ENCODE measurements around the gene CIZ1.
"Not testable (repeated sequence)": the region's sequence is repeated elsewhere in the genome, so short reads cannot be mapped to it uniquely, and the experiment has no call there.

The CIZ1 gene

DNA sequence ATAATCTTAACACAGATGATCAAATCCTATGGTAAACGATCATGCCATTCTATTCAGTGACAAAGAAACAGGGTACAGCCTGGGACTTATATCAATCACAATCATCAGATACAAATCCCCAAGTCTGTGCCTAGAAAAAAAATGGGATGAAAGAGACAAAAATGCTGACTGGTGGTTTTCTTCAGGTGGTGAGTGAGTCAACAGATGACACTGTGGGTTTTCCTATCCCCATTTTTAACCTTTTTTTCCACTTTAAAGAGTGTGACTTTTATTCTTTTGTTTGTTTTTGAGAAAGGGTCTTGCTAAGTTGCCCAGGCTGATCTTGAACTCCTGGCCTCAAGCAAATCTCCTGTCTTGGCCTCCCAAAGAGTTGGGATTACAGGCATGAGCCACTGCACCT, 3.2 kb downstream of the CIZ1 start:
- no peak for DNase-seq

- DNase-seq = no peak
Observed at GRCh38 chr9:128187361-128187760, 4.0 kb downstream of the CIZ1 start.

- DNase-seq = no peak
Observed at GRCh38 chr9:128185979-128186965, 5.1 kb downstream of the CIZ1 start.

DNA sequence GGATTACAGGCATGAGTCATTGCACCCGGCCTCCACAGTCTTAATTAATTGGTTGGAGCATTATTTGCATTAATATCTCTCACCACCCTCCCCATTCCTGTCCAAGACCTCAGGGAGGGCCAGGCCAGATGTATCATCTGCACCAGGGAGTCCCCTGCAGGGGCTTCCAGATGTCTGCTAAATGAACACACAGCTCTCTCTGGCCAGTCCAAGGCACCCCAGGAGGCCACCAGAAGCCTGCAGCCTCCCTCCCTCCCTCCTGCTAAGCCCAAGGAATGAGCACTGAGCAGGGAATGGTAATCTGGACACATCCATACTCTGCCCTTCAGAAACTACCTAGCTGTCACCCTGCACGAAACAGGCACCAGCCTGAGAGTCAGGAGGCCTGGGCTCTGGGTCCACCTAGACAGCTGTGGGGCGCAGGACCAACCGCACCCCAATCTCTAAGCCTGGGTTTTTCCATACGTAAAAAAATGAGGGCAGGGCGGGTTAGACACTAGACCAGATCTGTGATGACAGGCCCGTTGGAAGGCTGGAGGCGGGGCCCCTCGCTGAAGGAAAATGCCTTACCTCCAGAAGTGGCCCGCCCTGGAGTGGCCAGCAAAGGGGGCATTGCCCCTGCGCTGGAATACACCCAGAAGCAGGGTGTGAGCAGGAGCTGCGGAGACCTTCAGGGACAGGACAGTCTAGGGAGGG, 8.3 kb downstream of the CIZ1 start:
- DNase-seq = no peak

GRCh38 chr9:128181480-128181879, 9.9 kb downstream of the CIZ1 start:
- not testable (repeated sequence) for DNase-seq

- no peak for DNase-seq
Observed at GRCh38 chr9:128180447-128180846, 10.9 kb downstream of the CIZ1 start.

DNA sequence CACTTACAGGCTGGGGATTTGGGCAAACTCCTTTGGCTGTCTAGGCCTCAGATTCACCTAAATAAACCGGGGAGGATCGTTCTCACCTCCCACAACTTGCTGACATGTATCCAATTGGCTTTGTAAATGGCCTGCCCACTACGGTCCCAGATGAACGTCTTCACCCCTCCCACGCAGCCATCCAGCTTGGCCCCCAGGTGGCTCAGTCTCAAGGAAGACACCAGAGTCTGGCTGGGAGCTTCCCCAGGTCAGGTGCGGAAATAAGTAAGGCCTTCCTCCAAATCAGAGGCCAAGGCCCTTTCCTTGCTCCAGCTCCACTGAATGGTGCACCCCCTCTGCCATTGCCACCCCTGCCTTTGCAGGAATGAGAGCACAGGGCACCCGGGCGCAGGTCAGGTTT, 11.4 kb downstream of the CIZ1 start:
- DNase-seq = no peak

DNA sequence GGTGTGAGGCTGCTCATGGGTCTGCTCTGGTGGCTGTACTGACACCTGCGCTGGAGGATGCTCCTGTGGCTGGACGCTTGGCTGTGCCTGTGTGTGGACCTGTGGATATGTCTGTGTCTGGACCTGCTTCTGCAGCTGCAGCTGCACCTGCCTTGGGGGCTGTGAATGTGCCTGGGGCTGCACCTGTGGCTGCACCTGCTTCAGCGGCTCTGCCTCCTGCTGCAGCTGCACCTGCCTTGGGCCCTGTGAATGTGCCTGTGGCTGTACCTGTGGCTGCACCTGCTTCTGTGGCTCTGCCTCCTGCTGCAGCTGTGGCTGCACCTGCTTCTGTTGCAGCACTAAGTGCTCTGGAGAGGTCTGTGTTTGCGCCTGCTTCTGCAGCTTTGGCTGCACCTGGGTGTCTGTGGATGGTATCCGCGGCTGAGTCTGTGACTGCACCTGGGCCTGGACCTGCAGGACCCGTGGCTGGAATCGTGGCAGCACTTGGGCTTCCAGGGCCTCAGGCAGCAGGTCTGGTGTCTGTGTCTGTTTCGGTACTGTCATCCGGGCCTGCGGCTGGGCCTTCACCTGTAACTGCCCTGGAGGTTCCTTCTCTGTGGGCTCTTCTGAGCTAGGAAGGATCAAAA, 12.5 kb downstream of the CIZ1 start:
- DNase-seq = no peak

DNA sequence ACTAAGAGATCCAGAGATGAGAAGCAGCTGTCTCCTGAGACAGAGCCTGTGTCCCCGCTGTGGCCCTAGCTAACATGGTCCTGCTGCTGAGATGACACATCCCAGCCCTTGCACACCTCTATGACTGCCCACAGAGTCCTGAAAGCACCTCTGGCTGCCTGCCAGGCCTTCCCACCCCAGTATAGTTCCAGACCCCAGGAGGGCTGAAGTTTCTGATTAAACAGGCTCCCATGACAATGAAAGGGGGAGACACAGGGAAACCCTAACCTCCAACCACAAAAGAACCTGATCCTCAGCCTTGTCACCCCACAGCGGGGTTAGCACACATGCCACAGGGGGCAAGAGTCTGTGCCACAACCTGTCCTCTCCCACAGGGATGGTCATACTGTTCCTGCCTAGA, 15.6 kb downstream of the CIZ1 start:
- peak in 1 of 2 experiments; percentile 17 for DNase-seq

GRCh38 chr9:128175102-128175563, 16.2 kb downstream of the CIZ1 start:
- no peak for DNase-seq

GRCh38 chr9:128174062-128174461, 17.3 kb downstream of the CIZ1 start:
- DNase-seq = no peak

DNA sequence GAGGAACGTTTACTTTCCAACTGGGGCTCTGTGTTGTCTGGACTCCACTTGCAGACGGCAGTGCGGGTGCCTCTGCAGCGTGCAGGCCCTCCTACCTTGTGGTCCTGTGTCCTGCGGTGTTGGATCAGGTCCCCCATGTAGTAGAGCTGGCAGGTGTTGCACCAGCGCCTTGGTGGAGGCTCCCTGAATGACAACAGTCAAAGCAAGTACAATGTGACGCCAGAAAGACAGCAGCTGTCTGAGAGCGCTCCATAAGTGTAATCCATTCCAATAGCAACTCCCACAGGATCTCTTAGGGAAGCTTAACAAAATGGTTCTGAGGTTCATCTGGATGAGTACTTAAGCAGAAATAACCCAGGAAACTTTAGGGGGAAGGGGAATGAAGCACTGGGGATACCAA, 21.4 kb downstream of the CIZ1 start:
- DNase-seq = no peak

DNA sequence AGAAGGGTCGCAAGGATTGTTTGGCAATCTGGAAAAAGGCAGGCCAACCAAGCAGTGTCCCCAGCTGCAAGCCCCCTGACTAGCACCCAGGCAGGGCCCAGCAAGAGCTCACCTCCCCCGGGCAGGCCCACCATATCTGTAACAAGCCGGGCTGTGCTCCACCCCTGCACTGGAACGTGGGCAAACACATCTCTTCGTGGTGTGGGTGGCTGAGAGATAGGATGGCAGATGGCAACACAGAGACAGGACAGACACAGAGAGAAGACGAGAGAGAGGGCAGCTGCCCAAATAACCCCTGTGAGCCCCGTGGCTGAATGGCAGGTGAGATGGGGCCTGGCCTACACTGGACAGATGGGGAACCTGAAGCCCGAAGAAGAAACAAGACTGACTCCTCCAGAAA, 21.9 kb downstream of the CIZ1 start:
- no peak for DNase-seq

- no peak for DNase-seq
Observed at GRCh38 chr9:128168731-128169308, 22.6 kb downstream of the CIZ1 start.

DNA sequence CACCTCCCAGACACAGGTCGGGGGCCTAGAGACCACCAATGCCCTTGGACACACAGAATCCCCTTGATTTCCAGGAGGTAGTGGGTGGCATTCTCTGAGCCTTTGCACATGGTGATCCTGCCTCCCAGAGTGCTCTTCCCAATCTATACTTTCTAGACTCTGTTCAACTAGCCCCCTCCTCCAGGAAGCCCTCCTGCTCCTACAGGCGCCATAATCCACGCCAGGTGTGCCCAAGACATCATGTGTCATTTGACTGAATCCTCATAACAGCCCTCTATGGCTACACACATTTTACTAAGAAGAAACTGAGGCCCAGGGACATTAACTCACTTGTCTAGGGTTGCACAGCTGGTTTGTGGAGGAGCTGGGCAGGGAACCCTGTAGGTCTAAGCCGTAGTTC, 24.2 kb downstream of the CIZ1 start:
- DNase-seq = no peak

GRCh38 chr9:128166169-128166568, 25.2 kb downstream of the CIZ1 start:
- no peak for DNase-seq

GRCh38 chr9:128164307-128164885, 27.0 kb downstream of the CIZ1 start:
- no peak for DNase-seq

DNA sequence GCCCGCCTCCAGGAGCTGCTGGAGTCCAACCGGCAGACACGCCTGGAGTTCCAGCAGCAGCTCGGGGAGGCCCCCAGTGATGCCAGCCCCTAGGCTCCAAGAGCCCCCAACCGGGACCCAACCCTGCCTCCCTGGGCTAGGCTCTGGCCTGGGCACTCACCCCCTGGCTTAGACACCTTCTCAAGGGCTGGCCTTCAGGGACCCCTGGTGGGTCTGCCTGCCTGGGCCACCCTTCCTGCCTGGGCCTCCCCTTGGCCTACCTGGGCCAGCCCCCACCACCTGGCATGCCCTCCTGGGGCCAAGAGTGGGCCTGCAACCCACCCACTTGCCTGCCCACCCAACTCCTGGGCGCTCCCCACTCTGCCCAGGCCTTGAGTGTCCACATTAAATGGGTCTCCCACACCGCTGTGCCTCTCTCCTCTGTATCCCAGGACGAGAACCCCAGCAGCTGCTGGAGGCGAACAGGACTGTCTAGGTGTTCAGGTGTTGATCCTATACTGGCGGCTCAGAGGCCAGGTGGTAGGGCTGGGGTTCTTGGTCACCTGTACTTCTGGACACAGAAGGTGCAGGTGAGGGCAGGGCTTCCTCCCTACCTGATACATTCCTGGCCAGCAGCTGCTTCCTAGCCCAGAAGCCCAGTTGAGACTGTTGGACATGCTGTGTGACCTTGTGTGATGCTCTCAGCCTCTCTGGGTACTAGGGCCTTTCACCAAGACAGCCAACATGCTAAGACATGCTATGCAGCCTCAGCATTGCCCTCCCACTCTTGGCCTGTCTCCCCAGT, 27.7 kb downstream of the CIZ1 start:
- no peak for DNase-seq

DNA sequence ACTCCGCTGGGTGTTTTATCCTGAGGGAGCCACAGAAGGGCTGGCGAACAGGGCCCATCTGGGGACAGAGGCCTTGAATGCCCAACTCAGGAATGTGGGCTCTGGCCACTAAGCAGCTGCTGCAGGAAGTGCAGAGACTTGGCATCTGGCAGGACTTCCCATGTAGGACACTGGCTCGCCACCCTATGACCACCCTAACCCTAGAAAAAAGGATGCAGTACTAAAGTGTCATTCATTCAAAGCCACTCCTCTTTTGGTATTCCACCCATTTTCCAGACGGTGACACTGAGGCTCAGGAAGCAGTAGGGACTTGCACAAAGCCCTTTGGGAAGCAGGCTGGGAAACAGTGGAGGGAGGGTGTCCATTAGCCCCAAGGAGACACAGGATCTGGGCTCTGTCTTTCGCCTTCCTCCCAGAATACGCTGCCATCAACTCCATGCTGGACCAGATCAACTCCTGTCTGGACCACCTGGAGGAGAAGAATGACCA, 28.3 kb downstream of the CIZ1 start:
- no peak for DNase-seq

DNA sequence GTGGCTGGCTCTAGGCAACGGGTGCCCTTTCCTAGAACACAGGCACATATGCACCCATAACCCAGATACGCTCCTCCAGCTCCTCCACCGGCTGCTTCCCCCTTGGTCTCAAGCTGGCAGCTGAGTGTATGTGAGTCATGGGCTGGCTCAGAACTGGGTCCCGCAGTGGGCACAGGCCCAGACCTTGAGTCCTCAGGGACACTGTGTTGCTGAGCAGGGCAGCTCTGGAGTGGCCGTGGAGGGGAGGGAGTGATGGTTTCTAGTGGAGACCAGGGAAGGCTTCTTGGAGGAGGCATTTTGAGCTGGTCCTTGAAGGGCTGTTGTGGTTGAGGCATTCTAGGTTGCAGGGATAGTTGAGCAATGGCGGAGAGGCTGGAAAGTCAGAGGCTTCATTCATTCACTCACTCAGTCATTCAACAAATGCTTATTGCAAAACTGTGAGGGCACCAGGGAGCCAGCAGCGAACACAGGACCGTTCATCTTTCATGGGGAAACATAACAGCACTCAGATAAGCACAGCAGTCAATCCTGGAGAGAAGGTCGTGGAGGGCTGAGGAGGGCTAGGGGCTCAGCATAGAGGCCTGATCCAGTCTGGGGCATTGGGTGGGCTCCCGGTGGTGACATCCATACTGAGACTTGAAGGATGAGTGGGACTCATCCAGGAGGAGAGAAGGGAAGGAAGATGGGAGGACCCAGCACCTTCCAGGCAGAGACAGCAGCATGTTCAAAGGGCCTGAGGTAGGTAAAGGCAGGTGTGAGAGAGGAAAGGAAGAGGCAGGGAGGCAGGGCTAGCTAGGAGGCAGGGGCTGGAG, 29.0 kb downstream of the CIZ1 start:
- DNase-seq = no peak
